ENCODE measurements around the gene RAB11FIP4. TPM values are rescaled to one million over a fixed set of nuclear protein-coding genes. Genes with fewer than 3 reads are reported as not detected.

RAB11FIP4 gene
- total RNA-seq, 2 experiments from 2014 or later: 35.0 to 35.6 TPM

GRCh38 chr17:31446195-31446967 is 54.9 kb downstream of the RAB11FIP4 start:
- H3K27me3 Mint-ChIP-seq: no peaks in the 10 kb centered on the region
- intact Hi-C loops (cut with micrococcal nuclease): no loop called here
- ChIA-PET CTCF (no interaction called here), POLR2A (no interaction called here)
- H3K4me1 Mint-ChIP-seq (ENCODE audit: low read depth): peaks cover 6% of the 10 kb centered on the region
- H3K4me3 Mint-ChIP-seq: no peak overlapping the region
- no peak for DNase-seq
- no peaks in the 10 kb centered on the region for H3K36me3 Mint-ChIP-seq
- H3K9me3 Mint-ChIP-seq: no peaks in the 10 kb centered on the region
- no peak overlapping the region for H3K27ac Mint-ChIP-seq

- Mint-ChIP-seq H3K4me1 (ENCODE audit: low read depth) (peaks cover 6% of the 10 kb centered on the region), H3K27ac (no peak overlapping the region), H3K9me3 (no peaks in the 10 kb centered on the region), H3K27me3 (no peaks in the 10 kb centered on the region), H3K36me3 (no peaks in the 10 kb centered on the region), H3K4me3 (no peak overlapping the region)
- intact Hi-C loops (cut with micrococcal nuclease): no loop called here
- no peak for DNase-seq
- ChIA-PET POLR2A (no interaction called here), CTCF (interaction anchor here (1.6 kb wide), 1 partner anchor 14 kb away, joined by 4 read pairs; no protein-coding TSS in a partner anchor)
These were observed 57.1 kb downstream of the RAB11FIP4 start for GRCh38 chr17:31448467-31449077.

GRCh38 chr17:31449111-31449510 is 57.6 kb downstream of the RAB11FIP4 start:
- Mint-ChIP-seq H3K27me3 (no peaks in the 10 kb centered on the region), H3K4me3 (no peak overlapping the region), H3K27ac (no peak overlapping the region), H3K9me3 (no peaks in the 10 kb centered on the region), H3K36me3 (no peaks in the 10 kb centered on the region), H3K4me1 (ENCODE audit: low read depth) (peaks cover 3% of the 10 kb centered on the region)
- no peak for DNase-seq
- intact Hi-C loops (cut with micrococcal nuclease): no loop called here
- CTCF ChIA-PET: no interaction called here
- POLR2A ChIA-PET: no interaction called here

- no peaks in the 10 kb centered on the region for H3K4me1 Mint-ChIP-seq (ENCODE audit: low read depth)
- no peak for DNase-seq
- H3K9me3 Mint-ChIP-seq: no peaks in the 10 kb centered on the region
- ChIA-PET CTCF (no interaction called here), POLR2A (no interaction called here)
- H3K27me3 Mint-ChIP-seq: no peaks in the 10 kb centered on the region
- no peaks in the 10 kb centered on the region for H3K36me3 Mint-ChIP-seq
- intact Hi-C loops (cut with micrococcal nuclease): no loop called here
- H3K27ac Mint-ChIP-seq: no peak overlapping the region
- no peak overlapping the region for H3K4me3 Mint-ChIP-seq
These were observed 58.3 kb downstream of the RAB11FIP4 start for GRCh38 chr17:31449746-31450145.

- intact Hi-C loops (cut with micrococcal nuclease): no loop called here
- Mint-ChIP-seq H3K4me1 (ENCODE audit: low read depth) (no peaks in the 10 kb centered on the region), H3K36me3 (no peaks in the 10 kb centered on the region), H3K27me3 (no peaks in the 10 kb centered on the region), H3K27ac (no peak overlapping the region), H3K4me3 (no peak overlapping the region), H3K9me3 (no peaks in the 10 kb centered on the region)
- ChIA-PET POLR2A (no interaction called here), CTCF (interaction anchor here (1.3 kb wide), 1 partner anchor 72 kb away, joined by 3 read pairs; no protein-coding TSS in a partner anchor)
- DNase-seq: no peak
These were observed 60.6 kb downstream of the RAB11FIP4 start for GRCh38 chr17:31452101-31452500.

- Mint-ChIP-seq H3K36me3 (no peaks in the 10 kb centered on the region), H3K4me3 (no peak overlapping the region), H3K9me3 (no peaks in the 10 kb centered on the region), H3K27me3 (no peaks in the 10 kb centered on the region), H3K4me1 (ENCODE audit: low read depth) (no peaks in the 10 kb centered on the region), H3K27ac (no peak overlapping the region)
- intact Hi-C loops (cut with micrococcal nuclease): no loop called here
- ChIA-PET POLR2A (no interaction called here), CTCF (interaction anchor here (1.3 kb wide), 1 partner anchor 72 kb away, joined by 3 read pairs; no protein-coding TSS in a partner anchor)
- no peak for DNase-seq
These were observed 61.2 kb downstream of the RAB11FIP4 start for GRCh38 chr17:31452561-31453110.

GRCh38 chr17:31453896-31454295 is 62.4 kb downstream of the RAB11FIP4 start:
- CTCF ChIA-PET: interaction anchor here (0.6 kb wide), 1 partner anchor 193 kb away, joined by 3 read pairs; no protein-coding TSS in a partner anchor
- no peaks in the 10 kb centered on the region for H3K36me3 Mint-ChIP-seq
- H3K27me3 Mint-ChIP-seq: no peaks in the 10 kb centered on the region
- no peaks in the 10 kb centered on the region for H3K9me3 Mint-ChIP-seq
- no peak for DNase-seq
- POLR2A ChIA-PET: no interaction called here
- H3K27ac Mint-ChIP-seq: no peak overlapping the region
- H3K4me3 Mint-ChIP-seq: no peak overlapping the region
- H3K4me1 Mint-ChIP-seq (ENCODE audit: low read depth): no peaks in the 10 kb centered on the region
- intact Hi-C loops (cut with micrococcal nuclease): no loop called here

GRCh38 chr17:31456814-31457213 is 65.3 kb downstream of the RAB11FIP4 start:
- H3K9me3 Mint-ChIP-seq: no peaks in the 10 kb centered on the region
- ChIA-PET CTCF (no interaction called here), POLR2A (interaction anchor here (1.2 kb wide), 1 partner anchor 10 kb away, joined by 4 read pairs; no protein-coding TSS in a partner anchor)
- no peak overlapping the region for H3K27ac Mint-ChIP-seq
- H3K36me3 Mint-ChIP-seq: no peaks in the 10 kb centered on the region
- intact Hi-C loops (cut with micrococcal nuclease): no loop called here
- no peaks in the 10 kb centered on the region for H3K4me1 Mint-ChIP-seq (ENCODE audit: low read depth)
- H3K27me3 Mint-ChIP-seq: no peaks in the 10 kb centered on the region
- DNase-seq: no peak
- no peak overlapping the region for H3K4me3 Mint-ChIP-seq

- Mint-ChIP-seq H3K4me3 (no peak overlapping the region), H3K27ac (no peak overlapping the region), H3K27me3 (no peaks in the 10 kb centered on the region), H3K36me3 (no peaks in the 10 kb centered on the region), H3K9me3 (no peaks in the 10 kb centered on the region), H3K4me1 (ENCODE audit: low read depth) (no peaks in the 10 kb centered on the region)
- intact Hi-C loops (cut with micrococcal nuclease): no loop called here
- ChIA-PET POLR2A (interaction anchor here (0.6 to 1.2 kb wide), 2 partner anchors 10 to 14 kb away, joined by 3 to 4 read pairs; no protein-coding TSS in a partner anchor), CTCF (no interaction called here)
- DNase-seq: no peak
These were observed 66.1 kb downstream of the RAB11FIP4 start for GRCh38 chr17:31457391-31458234.

GRCh38 chr17:31458829-31459228 is 67.4 kb downstream of the RAB11FIP4 start:
- DNase-seq: no peak
- POLR2A ChIA-PET: no interaction called here
- H3K4me1 Mint-ChIP-seq (ENCODE audit: low read depth): no peaks in the 10 kb centered on the region
- no peaks in the 10 kb centered on the region for H3K27me3 Mint-ChIP-seq
- no peak overlapping the region for H3K27ac Mint-ChIP-seq
- H3K4me3 Mint-ChIP-seq: no peak overlapping the region
- CTCF ChIA-PET: no interaction called here
- H3K9me3 Mint-ChIP-seq: no peaks in the 10 kb centered on the region
- intact Hi-C loops (cut with micrococcal nuclease): no loop called here
- no peaks in the 10 kb centered on the region for H3K36me3 Mint-ChIP-seq

- ChIA-PET POLR2A (no interaction called here), CTCF (no interaction called here)
- H3K4me3 Mint-ChIP-seq: no peak overlapping the region
- no peaks in the 10 kb centered on the region for H3K36me3 Mint-ChIP-seq
- no peaks in the 10 kb centered on the region for H3K27me3 Mint-ChIP-seq
- intact Hi-C loops (cut with micrococcal nuclease): no loop called here
- DNase-seq: no peak
- H3K9me3 Mint-ChIP-seq: no peaks in the 10 kb centered on the region
- H3K4me1 Mint-ChIP-seq (ENCODE audit: low read depth): no peaks in the 10 kb centered on the region
- H3K27ac Mint-ChIP-seq: no peak overlapping the region
These were observed 68.2 kb downstream of the RAB11FIP4 start for GRCh38 chr17:31459716-31460115.

- ChIA-PET CTCF (no interaction called here), POLR2A (interaction anchor here (0.6 kb wide), 1 partner anchor 11 kb away, joined by 3 read pairs; no protein-coding TSS in a partner anchor)
- intact Hi-C loops (cut with micrococcal nuclease): no loop called here
- H3K4me1 Mint-ChIP-seq (ENCODE audit: low read depth): no peaks in the 10 kb centered on the region
- no peaks in the 10 kb centered on the region for H3K36me3 Mint-ChIP-seq
- no peak overlapping the region for H3K27ac Mint-ChIP-seq
- H3K9me3 Mint-ChIP-seq: no peaks in the 10 kb centered on the region
- DNase-seq: no peak
- H3K27me3 Mint-ChIP-seq: no peaks in the 10 kb centered on the region
- H3K4me3 Mint-ChIP-seq: no peak overlapping the region
These were observed 68.8 kb downstream of the RAB11FIP4 start for GRCh38 chr17:31460226-31460721.
